Loucy (cell line): Measurements from ENCODE around the gene CNPY3.

Experiments used
- H2AFZ ChIP-seq: fragments of 200-600 bp; sonication (generic); 2 replicates; pipeline ENCODE4 v1.6.0; 2016; ENCODE audit warnings: antibody characterized with exemption, mild to moderate bottlenecking, low read length, moderate library complexity
- H3F3A ChIP-seq: fragments of 200-600 bp; 2 replicates; pipeline ENCODE4 v1.6.0; 2016; ENCODE audit warnings: antibody characterized with exemption, low read depth, mild to moderate bottlenecking
- H3K27me3 ChIP-seq: fragments of 200-600 bp; sonication (generic); 2 replicates; pipeline ENCODE4 v1.6.1; 2014; ENCODE audit warnings: low read length, mild to moderate bottlenecking; ENCODE audit not compliant: insufficient read depth, poor library complexity, severe bottlenecking
- H3K36me3 ChIP-seq: fragments of 200-600 bp; sonication (generic); 2 replicates; pipeline ENCODE4 v1.6.1; 2016; ENCODE audit warnings: low read length; ENCODE audit not compliant: insufficient read depth
- H3K4me1 ChIP-seq: fragments of 200-600 bp; sonication (generic); 2 replicates; pipeline ENCODE4 v1.5.1; 2014; ENCODE audit warnings: low read length, mild to moderate bottlenecking; ENCODE audit not compliant: insufficient read depth, poor library complexity, severe bottlenecking
- H3K4me2 ChIP-seq: fragments of 200-600 bp; sonication (generic); 2 replicates; pipeline ENCODE4 v1.6.0; 2014; ENCODE audit warnings: antibody characterized with exemption, low read length, low read depth, mild to moderate bottlenecking; ENCODE audit not compliant: poor library complexity, severe bottlenecking
- H3K4me3 ChIP-seq: fragments of 200-600 bp; sonication (generic); 2 replicates; pipeline ENCODE4 v1.5.1; 2014; ENCODE audit warnings: low read length, mild to moderate bottlenecking, mixed read lengths; ENCODE audit not compliant: poor library complexity, severe bottlenecking
- H3K79me2 ChIP-seq: fragments of 200-600 bp; sonication (generic); 2 replicates; pipeline ENCODE4 v1.6.1; 2014; ENCODE audit warnings: low read length; ENCODE audit not compliant: insufficient read depth
- H3K9ac ChIP-seq: fragments of 200-600 bp; sonication (generic); 2 replicates; pipeline ENCODE4 v1.6.0; 2014; ENCODE audit warnings: mild to moderate bottlenecking, low read depth, low read length, moderate library complexity; ENCODE audit not compliant: poor library complexity, severe bottlenecking
- H3K9me2 ChIP-seq: fragments of 200-600 bp; sonication (generic); replicated peaks from 2 replicates; pipeline ENCODE4 v1.6.1; 2016; ENCODE audit warnings: low read depth, low read length, mixed read lengths
- H3K9me3 ChIP-seq: fragments of 200-600 bp; sonication (generic); 2 replicates; pipeline ENCODE4 v1.6.1; 2014; ENCODE audit warnings: mild to moderate bottlenecking, antibody characterized with exemption, low read length, low read depth; ENCODE audit not compliant: insufficient read depth
- H4K20me1 ChIP-seq: fragments of 200-600 bp; sonication (generic); 2 replicates; pipeline ENCODE4 v1.6.0; 2014; ENCODE audit warnings: antibody characterized with exemption, low read length, mild to moderate bottlenecking; ENCODE audit not compliant: insufficient read depth, poor library complexity, severe bottlenecking
- CTCF ChIP-seq: fragments of 200-600 bp; sonication (generic); conservative IDR thresholded peaks from 2 replicates; pipeline ENCODE4 v1.5.1; 2014; ENCODE audit warnings: mild to moderate bottlenecking, antibody characterized with exemption, low read length
- EZH2phosphoT487 ChIP-seq: fragments of 200-600 bp; IDR thresholded peaks from 2 replicates; pipeline ENCODE4 v1.6.1; 2018; ENCODE audit warnings: antibody characterized with exemption, mild to moderate bottlenecking, moderate library complexity, borderline replicate concordance

Gene CNPY3

GRCh38 chr6:42963179-42963854, 34.0 kb downstream of the CNPY3 start:
- Histone ChIP-seq H4K20me1 (no peaks in the 10 kb centered on the region), H3F3A (no peaks in the 10 kb centered on the region), H3K36me3 (no peaks in the 10 kb centered on the region), H3K9me2 (no peaks in the 10 kb centered on the region), H3K4me1 (no peaks in the 10 kb centered on the region), H3K27me3 (no peaks in the 10 kb centered on the region), H3K79me2 (no peaks in the 10 kb centered on the region), H3K9ac (no peak overlapping the region), H3K4me3 (no peak overlapping the region), H3K4me2 (no peak overlapping the region), H3K9me3 (no peaks in the 10 kb centered on the region), H2AFZ (no peak overlapping the region)
- no peak for TF ChIP-seq CTCF
- no peak for TF ChIP-seq EZH2phosphoT487

DNA sequence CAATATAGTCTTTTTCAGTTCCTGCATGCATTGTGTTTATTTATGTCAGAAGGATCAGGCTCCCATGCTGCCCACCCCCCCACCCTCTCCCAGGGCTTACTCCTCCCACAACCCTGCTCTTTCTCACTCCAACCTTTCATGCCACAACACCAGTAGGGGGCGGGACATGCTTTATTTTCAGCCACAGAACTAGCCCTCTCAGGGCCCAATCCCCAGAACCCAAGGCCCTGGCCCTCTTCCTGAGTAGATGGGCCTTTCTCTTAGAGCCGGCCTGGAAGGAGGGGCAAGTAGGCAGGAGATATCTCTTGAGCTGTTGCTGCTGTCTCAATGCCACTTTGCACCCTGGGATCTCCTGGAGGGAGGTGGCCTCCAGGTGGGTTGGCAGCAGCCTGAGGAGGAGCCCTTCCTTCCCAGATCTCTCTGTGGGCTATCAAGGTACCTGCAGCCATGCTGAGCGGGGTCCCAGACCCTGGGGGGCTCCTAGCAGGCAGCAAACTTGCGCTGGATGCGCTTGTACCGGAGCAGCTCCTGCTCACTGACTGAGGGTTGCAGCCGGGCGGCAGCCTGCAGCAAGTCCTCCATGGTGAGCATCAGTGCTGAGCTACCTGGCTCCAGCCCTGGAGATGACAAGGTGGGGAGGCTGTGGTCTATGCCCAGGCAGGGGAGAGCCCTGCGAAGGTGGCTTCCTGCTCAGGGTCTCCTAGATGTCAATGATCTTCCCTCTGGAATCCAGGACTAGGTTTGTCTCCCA, 34.8 kb downstream of the CNPY3 start:
- Histone ChIP-seq H3K36me3 (no peaks in the 10 kb centered on the region), H3K27me3 (no peaks in the 10 kb centered on the region), H2AFZ (no peak overlapping the region), H4K20me1 (no peaks in the 10 kb centered on the region), H3K4me1 (no peaks in the 10 kb centered on the region), H3K9ac (no peak overlapping the region), H3K9me3 (no peaks in the 10 kb centered on the region), H3K4me3 (no peak overlapping the region), H3K9me2 (no peaks in the 10 kb centered on the region), H3K79me2 (no peaks in the 10 kb centered on the region), H3F3A (no peaks in the 10 kb centered on the region), H3K4me2 (no peak overlapping the region)
- no peak for TF ChIP-seq EZH2phosphoT487
- TF ChIP-seq CTCF: peak; percentile 54

DNA sequence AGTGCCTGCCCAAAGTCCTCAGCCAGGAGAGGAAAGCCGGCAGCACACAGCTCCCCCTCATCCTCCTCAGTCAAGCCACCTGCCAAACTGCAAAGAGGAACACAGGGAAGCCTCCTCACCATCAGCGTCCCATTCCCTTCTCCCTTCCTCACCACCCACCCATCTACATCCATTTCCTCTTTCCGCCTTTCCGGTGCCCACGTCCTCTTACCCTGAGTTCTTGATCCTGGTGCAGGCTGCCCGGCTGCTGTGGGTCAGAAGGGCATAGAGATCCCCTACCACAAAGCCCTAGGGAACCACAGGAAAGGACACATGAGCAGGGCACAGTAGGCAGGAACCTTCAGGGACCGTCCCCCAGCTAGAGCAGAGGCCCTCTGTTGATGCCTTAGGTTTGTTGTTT, 37.3 kb downstream of the CNPY3 start:
- Histone ChIP-seq H3F3A (no peaks in the 10 kb centered on the region), H3K9ac (no peak overlapping the region), H3K27me3 (no peaks in the 10 kb centered on the region), H3K9me2 (no peaks in the 10 kb centered on the region), H3K4me2 (no peak overlapping the region), H2AFZ (no peak overlapping the region), H3K36me3 (no peaks in the 10 kb centered on the region), H3K79me2 (no peaks in the 10 kb centered on the region), H4K20me1 (no peaks in the 10 kb centered on the region), H3K9me3 (no peaks in the 10 kb centered on the region), H3K4me1 (no peaks in the 10 kb centered on the region), H3K4me3 (no peak overlapping the region)
- TF ChIP-seq EZH2phosphoT487: no peak
- TF ChIP-seq CTCF: no peak
